AG09309 (cell line): ENCODE data around the gene TOR4A.

Experiments
- DNase-seq: peaks from one replicate; pipeline ENCODE4 v3.0.0-alpha.2; 2010; ENCODE audit warnings: low read depth
- H3K4me3 ChIP-seq: 2 replicates; pipeline ENCODE4 v1.5.1; 2011; ENCODE audit warnings: mild to moderate bottlenecking, low read depth, low read length, moderate library complexity; ENCODE audit not compliant: control insufficient read depth
- CTCF ChIP-seq: IDR thresholded peaks from 2 replicates; pipeline ENCODE4 v1.5.1; 2011; ENCODE audit warnings: mild to moderate bottlenecking, low read depth, low read length, inconsistent platforms; ENCODE audit not compliant: insufficient read depth, control insufficient read depth; ENCODE audit errors: missing control alignments

Gene TOR4A

GRCh38 chr9:137251194-137251461 is 26.4 kb upstream of the TOR4A start, which contains the start of gene STPG3:
TSS of gene STPG3 (plus strand) at chr9:137251286. CDS start at chr9:137251287, 1 bp downstream.
- no peak for TF ChIP-seq CTCF
- DNase-seq, result no peak
- H3K4me3 ChIP-seq, result no peak within 1 kb of the TSS

GRCh38 chr9:137251490-137252268 is 25.8 kb upstream of the TOR4A start:
- H3K4me3 ChIP-seq, result no peak overlapping the region
- TF ChIP-seq CTCF, result no peak
- no peak for DNase-seq

GRCh38 chr9:137252555-137253506 is 24.7 kb upstream of the TOR4A start:
- TF ChIP-seq CTCF, result no peak
- no peak for DNase-seq
- no peak overlapping the region for H3K4me3 ChIP-seq

GRCh38 chr9:137253717-137254623 is 23.6 kb upstream of the TOR4A start:
- no peak for TF ChIP-seq CTCF
- DNase-seq, result no peak
- peak overlapping the region; percentile 78 for H3K4me3 ChIP-seq

GRCh38 chr9:137254624-137255447 is 22.7 kb upstream of the TOR4A start, which contains the start of gene NELFB:
TSS of gene NELFB (plus strand) at chr9:137255327.
- peak within 1 kb of the TSS; percentile 95 for H3K4me3 ChIP-seq
- peak; percentile 41 for DNase-seq
- TF ChIP-seq CTCF, result no peak
